Right ventricle myocardium superior (tissue), 1 donor: ENCODE results near the gene PITPNM3. TPM values are rescaled to one million over a fixed set of nuclear protein-coding genes. Genes with fewer than 3 reads are reported as not detected.
A peak's percentile ranks its signal among the peaks of the same experiment; 100 is the strongest.

Source experiments
- ATAC-seq: fragments of 200-7000 bp; cut with Tn5 transposase; one replicate; pipeline ENCODE4 v1.9.1; 2020; ENCODE audit warnings: mild to moderate bottlenecking; ENCODE audit not compliant: poor library complexity
- DNase-seq: peaks from one replicate; pipeline ENCODE4 v3.0.0-alpha.2; 2020
- intact Hi-C: fragments of 100-400 bp; cut with DNase I; formaldehyde crosslinking; loops from one replicate; pipeline ENCODE4 v1.11.2; 2022
- total RNA-seq: library from RNA; stranded (reverse); fragmentation: NEBNext Ultra II Directional; extraction: Animal tissue kit (Norgen Biotek cat#: 25700); gene quantifications from one replicate; pipeline ENCODE4 v1.2.1, GENCODE V29; 2021
- donor health status: DM: no; HTN: yes; CAD: no; lungs with severe emphysema.

Gene PITPNM3
- total RNA-seq, 1 donor from 2014 or later, result 0.27 TPM

DNA sequence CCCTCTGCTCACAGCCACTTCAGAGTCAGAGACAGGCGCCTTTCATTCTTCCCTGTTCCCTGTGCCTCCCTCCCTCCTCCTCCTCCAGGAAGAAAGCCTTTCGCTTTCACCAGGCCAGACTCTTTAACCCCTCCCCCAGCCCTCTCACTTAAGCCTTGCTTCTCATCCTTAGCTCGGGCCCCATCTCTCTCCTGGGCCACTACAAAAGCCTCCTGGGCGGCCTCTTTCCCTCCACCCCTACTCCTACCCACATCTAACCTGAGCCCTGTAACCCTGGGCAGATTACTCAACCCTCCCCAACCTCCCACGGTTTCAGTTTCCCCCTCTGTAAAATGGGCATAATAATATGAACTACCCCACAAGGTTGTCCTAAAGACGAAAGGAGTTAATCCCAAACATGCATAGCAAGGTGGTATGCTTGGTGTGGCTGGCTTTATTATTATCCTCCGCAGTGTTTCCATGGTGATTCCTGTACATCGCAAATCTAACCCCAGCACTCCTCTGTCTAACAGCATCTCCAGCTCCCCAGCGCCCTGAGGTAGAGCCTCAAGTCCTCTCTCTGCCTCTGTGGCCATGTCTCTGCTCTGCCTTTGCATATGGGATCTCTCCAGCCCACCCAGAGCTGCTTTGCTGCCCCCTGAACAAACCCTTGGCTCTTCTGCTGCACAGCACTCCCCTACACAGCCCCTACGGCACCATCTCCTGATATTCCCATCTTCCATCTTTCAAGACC lies 94.4 kb downstream of the PITPNM3 start:
- intact Hi-C loops, result no loop called here
- no peak for DNase-seq
- no peak for ATAC-seq

DNA sequence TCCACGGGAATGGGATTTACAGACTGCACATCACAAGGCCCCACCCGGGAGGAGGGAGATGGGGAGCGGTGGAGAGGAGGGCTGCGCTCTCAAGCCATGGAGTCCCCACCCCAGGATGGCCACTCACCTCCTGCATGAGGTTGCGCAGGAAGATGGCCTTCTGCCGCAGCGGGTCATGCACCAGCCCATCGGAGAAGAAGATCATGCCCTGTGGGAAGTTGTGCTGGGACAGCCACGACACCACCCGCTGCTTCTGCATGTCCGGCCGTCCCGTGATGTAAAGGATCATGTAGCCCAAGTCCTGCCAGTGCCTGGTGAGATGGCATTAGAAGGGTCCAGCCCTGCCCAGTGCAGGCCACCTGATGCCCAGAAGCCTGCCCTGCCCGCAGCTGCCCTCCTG lies 95.1 kb downstream of the PITPNM3 start:
- DNase-seq (peak; percentile 26), ATAC-seq (no peak)
- intact Hi-C loops, result no loop called here

DNA sequence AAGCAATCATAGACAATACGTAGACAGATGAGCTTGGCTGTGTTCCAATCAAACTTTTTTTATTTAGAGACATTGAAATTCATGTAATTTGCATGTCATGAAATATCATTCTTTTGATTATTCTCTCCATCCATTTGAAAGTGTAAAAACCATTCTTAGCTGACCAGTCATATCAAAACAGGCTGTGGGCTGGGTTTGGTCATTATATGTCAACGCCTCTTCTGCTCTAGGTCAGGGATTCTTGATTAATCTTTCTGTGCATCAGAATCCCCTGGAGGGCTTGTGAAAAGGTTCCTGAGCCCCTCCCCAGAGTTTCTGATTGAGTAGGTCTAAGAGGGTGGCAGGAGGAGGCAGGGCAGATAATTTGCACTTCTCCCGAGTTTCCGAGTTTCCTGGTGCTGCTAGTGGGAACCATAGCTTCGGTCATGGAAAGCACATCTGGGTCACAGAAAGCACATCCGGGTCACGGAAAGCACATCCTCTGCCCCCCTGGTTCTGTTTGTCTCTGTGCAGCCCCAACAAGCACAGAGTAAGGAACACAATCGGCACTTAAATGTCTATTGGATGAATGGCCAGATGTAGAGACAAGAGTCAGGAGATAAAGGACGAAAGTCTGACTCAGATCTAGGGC lies 95.7 kb downstream of the PITPNM3 start:
- intact Hi-C loops, result no loop called here
- no peak for ATAC-seq
- DNase-seq, result peak; percentile 8

DNA sequence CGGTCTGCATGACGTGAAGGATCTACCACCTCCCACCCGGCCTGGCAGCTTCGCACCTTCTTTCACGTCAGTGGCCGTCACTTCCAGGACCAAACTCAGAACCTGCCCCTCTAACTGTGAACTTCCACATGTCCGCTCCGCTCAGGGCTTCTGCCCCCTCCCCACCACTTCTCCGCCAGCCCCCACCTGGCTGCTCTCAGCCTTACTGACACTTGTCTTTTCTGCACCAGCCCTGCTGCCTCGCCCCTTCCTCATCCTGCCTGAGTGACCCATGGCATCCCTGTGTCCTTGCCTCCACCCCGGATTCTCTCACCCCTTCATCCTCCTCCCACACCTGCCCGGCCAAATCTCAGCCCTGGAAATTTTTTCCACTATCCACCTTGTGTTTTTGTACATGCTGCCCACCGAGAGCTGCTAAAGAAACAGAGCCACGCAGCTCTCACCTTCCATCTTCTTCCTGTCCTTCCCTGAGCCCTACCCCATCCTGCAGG lies 97.8 kb downstream of the PITPNM3 start:
- no peak for ATAC-seq
- peak; percentile 24 for DNase-seq
- intact Hi-C loops, result no loop called here

DNA sequence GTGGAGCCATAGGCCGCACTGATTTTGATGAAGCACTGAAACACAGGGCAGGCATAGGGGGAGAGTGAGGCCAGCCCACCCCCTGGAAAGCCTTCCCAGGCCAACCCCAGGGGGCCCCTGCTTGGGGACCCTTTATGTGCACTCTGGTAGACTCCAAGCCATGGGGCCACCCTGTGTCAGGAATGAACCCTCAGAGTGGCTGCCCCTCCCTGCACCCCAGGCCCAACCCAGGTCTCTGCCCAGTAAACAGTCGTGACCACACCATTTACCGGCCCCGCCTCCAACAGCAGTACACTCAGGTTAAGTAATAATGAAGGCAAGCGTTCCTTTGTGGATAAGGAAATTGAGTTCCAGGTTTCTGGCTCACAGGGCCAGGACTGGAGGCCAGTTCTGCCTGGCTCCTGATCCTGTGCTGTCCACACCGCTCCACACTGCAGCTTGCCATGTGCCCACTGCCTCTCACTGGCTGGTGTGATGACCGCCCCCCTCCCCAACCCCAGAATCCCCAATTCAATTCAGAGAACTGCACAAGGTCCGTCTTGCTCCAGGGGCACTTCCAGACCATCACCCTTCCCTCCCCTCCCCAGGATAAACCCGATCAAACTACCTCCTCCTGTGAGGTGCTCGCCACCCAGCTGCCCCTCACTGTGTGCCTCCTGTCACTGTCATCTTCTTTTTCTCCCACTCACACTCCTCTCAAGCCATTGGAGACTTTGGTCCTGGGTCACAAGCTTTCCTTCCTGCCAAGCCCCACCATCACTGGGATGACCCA lies 98.5 kb downstream of the PITPNM3 start:
- intact Hi-C loops, result no loop called here
- ATAC-seq (no peak), DNase-seq (peak; percentile 16)

DNA sequence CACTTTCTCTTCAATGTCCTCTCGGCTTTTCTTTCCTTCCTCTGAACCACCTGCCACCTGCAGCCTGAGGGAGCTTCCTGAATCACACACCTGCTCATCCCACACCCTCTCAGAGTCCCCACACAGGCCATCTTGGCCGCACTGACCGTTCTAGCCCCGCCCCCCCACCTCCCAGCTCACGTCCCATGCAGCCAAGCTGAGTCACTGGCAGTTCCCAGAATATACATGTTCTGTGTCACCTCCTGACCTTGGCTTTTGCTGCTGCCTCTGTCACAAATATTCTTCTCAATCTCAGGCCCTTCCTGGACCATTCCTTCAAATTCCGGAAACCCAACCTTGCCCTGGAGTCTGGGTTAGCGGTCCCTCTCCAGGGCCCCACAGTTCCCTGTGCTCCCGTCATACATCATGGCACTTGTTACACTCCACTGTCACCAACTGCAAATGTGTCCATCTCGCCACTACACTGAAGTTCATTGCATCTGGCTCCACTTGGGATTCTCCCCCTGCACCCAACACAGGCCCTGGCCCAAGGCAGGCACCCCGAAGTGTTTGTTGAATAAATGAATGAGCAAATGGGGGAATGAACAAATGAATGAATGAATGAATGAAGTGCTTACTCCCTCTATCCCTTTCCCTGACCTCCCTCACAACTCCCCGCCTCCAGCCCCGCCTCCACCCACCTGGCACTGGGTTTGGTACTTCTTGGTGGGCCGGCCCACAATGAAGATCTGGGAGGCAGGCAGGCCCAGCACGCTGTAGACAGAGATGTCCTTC lies 99.3 kb downstream of the PITPNM3 start:
- intact Hi-C loops, result no loop called here
- peak; percentile 80 for ATAC-seq

DNA sequence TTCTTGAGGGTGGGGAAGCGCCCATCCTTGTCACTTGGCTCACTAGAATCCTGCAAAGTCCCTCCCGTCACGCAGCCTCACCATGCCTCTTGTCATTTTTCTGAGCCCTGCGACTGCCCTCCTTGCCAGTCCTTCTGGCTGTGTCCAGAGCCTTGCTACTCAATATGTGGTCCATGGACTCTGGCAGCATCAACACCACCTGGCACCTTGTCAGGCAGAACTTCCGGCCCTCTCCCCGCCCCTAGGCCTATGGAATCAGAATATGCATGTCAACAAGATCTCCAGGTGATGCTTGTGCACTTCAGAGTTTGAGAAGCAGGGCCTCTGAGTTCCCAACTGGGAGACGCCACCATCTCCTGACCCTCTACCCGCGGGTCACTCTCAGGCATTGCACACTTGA lies 100.0 kb downstream of the PITPNM3 start:
- peak; percentile 25 for DNase-seq

More for the DNA sequence above, 99.3 kb downstream of the PITPNM3 start:
- DNase-seq, result peak; percentile 43

DNA sequence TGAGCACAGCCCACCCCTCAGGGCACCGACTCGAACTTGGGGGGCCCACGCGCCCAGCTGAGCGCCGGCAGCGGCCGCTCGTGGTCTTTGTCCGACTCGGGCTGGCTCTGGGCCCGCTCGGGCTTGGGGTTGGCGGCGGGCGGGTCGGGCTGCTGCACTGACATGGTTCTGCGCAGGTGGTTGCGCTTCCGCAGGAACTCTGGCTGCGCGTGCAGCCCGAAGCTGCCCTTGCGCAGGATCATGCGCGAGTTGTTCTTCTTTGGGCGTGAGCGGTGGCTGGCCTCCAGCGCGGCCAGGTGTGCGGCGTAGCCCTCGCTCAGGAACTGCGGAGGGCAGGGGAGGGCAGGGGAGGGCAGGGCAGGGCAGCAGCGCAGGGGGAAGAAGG lies 101.0 kb downstream of the PITPNM3 start:
- DNase-seq (no peak), ATAC-seq (peak; percentile 35)
- intact Hi-C loops, result no loop called here

More for the DNA sequence above, 100.0 kb downstream of the PITPNM3 start:
- ATAC-seq, result no peak
- intact Hi-C loops, result no loop called here

DNA sequence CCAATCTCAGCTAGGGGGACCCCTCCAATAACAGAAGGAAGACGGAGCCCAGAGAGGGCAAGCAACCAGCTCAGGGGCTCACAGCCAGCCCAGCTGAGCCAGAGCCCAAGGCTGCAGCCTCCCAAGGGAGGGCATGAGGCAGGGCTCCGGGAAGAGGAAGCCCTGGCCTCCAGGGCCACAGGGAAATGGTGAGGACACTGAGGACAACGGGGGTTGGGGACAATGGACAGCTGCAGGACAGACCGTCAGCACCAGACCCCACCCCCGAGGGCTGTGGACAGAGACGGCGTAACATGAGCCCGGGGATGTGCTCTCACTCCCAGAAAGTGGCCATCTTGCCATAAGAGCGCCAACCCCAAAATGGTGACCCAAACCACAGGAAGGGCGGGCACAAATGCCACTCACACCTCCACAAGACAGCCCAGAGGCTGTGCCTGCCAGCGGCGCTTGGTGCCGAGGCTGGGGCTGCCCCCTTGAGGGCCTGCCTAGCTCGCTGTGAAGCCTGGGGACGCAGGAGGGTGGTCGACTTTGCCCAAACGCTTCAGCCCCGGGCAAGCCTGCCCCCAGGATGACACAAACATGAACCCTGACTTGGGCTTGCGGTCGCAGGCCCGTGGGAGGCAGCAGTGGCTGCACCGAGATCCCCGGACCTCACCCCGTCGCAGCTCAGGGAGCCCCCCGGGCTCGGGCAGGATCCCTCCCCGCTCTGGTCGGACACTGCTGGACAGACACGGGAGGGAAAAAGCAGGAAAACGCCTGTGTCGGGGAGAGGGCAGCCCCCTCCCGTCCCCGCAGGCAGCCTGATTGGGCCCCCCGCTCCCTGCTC lies 101.6 kb downstream of the PITPNM3 start:
- ATAC-seq (no peak), DNase-seq (no peak)
- intact Hi-C loops, result no loop called here

DNA sequence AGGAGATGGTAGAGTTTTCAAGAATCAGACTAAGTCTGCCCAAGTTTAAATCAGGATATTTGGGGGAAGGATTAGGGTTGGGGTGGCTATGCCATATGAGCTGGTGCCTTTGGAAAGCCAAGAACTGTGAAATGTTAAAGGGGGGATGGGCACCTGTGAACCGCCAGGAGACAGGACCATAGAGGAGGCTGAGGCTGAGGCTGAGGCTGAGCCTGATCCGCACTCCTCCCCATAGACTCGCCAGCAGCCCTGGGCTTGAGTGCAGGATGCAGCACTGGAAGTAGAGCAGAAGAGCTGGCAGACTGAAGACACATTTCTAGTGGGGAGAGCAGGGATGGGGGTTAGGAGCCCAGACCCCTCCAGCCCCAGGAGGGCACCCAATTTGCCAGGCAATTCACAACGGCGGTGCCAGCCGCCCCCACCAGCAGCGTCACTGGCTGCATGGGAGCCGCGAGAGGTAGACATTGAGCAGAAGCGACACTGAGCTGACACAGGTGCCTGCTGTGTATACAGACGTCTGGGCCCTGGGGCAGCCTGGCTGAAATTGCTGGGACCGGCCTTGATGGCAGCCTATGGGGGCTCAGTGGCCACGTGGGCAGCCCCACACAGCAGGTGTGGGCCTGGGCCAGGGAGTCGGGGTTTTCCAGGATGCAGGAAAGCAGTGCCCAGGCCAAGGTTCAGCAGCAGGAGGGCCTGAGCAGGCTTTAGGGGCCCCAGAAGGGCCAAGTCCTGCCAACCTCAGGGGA lies 102.9 kb downstream of the PITPNM3 start:
- intact Hi-C loops, result no loop called here
- ATAC-seq (no peak), DNase-seq (no peak)

DNA sequence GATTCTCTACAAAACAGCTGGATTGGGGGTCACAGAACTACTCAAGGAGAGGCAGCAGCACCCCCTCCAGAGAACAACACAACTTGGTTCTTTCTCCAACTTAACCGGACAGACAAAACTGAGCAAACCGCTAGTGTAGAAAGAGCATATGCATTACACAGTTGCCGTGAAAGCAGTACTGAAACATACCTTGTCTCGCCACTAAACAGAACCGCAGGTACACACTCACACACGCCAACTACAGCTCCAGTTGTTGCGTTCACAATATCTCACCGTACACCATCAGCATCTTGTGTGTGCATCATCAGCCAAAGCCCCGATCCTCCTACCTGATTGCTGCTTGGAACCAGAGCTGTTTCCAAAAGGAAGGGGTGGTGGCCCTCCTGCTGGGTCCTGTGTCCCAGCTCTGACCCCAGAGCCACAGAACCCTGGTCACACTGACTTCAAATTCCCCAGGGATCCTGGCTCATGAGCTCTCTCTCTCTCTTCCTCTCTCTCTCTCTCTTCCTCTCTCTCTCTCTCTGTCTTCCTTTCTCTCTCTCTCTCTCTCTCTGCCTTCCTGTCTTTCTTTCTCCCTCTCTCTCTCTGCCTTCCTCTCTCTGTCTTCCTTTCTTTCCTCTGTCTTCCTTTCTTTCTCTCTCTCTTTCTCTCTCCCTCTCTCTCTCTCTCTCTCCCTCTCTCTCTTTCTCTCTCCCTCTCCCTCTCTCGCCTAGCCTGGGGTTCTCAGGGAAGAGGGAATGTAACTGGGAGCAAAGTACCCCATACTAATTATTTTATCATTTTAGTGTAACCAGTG lies 103.7 kb downstream of the PITPNM3 start:
- DNase-seq (no peak), ATAC-seq (no peak)
- intact Hi-C loops, result no loop called here

DNA sequence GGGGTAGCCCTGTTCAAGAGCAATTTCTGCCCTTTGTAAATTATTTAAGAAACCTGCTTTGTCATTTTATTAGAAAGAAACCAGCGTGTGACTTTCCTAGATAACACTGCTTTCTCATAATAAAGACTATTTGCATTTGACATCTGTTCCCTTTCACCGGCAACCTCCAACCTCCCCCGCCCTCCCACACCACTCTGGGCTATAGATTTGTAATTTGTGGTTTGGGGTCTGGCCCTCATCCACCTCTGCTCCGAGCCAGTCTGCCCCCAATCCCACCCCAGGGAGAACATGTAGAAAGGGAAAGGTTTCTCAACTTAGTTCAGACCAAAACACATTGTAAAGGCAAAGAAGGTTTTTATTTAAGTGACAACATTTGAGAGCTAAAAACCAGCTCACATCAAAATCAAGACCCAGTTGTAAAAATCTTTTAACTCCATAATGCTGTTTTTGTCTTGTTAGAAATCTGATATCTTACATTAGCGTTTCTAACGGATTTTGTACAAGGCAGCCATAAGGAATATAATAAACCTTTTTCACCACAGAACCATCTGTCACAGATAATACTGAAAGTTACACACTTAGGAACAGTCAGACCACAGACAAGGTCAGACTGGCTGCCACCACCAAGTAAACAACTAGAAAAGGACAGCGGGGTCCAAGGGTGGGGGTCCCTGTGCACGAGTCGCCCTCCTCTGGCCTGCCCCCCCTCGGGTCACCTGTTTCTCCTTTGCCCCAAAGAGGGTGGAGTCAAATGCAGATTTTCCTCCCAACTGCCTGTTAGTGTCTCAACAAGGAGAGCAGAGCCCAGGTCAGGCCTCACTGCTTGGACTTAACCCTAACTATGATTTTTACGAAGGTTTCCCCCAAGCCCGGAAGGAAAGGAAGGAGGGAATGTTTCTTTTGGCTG lies 105.2 kb downstream of the PITPNM3 start:
- no peak for ATAC-seq
- intact Hi-C loops, result no loop called here
- no peak for DNase-seq

DNA sequence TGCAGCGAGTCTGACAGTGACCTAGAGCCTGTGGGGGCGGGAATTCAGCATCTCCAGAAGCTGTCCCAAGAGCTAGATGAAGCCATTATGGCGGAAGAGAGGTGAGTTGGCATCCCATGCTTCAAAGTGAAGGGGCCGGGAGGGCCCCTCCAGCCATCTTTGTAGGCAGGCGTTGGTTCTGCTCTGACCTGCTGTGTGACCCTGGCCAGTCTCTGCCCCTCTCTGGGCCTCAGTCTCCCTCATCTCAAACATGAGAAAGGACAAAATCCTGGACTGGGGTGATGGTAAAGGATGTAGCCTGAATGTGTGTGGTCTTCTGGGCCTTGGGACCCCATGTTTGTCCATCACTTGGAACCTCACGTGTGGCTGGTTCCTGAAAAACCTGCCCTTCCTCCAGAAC lies 107.0 kb downstream of the PITPNM3 start:
- DNase-seq, result no peak
- no peak for ATAC-seq
- intact Hi-C loops, result no loop called here

DNA sequence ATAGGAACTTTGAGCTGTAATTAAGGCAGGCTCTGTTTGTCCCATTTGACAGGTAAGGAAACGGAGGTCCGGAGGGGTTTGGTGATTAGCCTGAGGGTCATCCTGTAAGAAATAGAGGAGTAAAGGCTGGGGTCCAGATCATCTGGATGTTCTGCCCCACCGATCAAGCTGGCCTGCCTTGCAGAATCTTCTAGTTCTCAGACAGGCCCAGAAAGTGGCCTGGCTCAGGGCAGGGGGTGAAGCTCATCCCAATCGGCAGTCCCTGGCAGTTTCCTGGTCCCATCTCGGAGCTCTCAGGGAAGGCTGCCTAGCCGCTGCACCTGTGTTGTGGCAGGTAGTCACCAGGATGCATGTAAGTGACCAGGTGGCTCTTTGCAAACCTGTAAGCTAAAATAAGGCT lies 107.9 kb downstream of the PITPNM3 start:
- DNase-seq, result no peak
- no peak for ATAC-seq
- intact Hi-C loops, result no loop called here

DNA sequence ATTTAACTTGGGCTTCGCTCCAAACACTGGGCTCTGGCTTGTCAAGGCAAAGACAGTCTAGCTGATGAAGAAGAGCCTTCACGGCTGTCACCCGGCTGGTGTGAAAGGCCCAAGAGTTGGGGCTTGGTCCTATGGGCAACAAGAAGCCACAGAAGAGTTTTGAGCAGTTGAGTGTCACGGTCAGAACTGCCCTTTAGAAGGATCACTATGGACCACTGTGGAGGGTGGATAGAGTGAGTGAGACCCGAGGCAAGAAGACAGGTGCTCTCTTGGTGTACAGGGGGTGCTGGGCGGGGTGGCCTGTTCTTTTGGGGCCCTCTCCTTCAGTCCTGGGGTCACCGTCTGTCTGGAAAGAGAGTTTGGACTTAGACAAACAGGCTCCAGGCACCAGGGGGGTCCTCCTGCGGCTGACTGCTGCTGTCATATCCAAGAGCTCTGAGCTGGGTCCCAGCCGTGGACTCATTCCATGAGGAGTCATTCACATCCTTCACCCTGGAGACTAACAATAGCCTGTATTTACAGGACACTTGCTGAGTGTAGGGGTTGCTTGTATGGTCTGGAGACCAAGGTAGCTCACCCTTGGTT lies 109.7 kb downstream of the PITPNM3 start:
- DNase-seq (no peak), ATAC-seq (no peak)
- intact Hi-C loops, result no loop called here
